Stomach (tissue), 4 donors: ENCODE results near the gene ZNF280B.

Experiments
- CTCF ChIP-seq, 7 experiments: fragments of 450-650 bp in 4 of 7; fragments of 200-600 bp in 3 of 7; sonication (generic) in 3 of 7; IDR thresholded peaks; one replicate each; pipeline ENCODE4 v1.5.1; 2016 to 2019; ENCODE audit warnings: antibody characterized with exemption in 7 of 7, control low read depth in 2 of 7, mild to moderate bottlenecking in 1 of 7
- EP300 ChIP-seq: sonication (generic); formaldehyde crosslinking; IDR thresholded peaks from one replicate; pipeline ENCODE4 v1.6.1; 2017; ENCODE audit warnings: antibody characterized with exemption

- no peak for TF ChIP-seq EP300
- TF ChIP-seq CTCF (IDR thresholded peaks at IDR 0.05): no peak
These were observed 39.0 kb downstream of the ZNF280B start for GRCh38 chr22:22469527-22469926.
